HFFc6 (cell line): Measurements from ENCODE around the gene TTLL3. TPM values are rescaled to one million over a fixed set of nuclear protein-coding genes. Genes with fewer than 3 reads are reported as not detected.

Source experiments
- DNase-seq: peaks from one replicate; pipeline ENCODE4 v3.0.0-alpha.2; 2018
- H3K27ac Mint-ChIP-seq: 2 replicates; pipeline ENCODE4 v1.8.0; 2020; ENCODE audit warnings: mild to moderate bottlenecking, mixed read lengths
- H3K27me3 Mint-ChIP-seq: 2 replicates; pipeline ENCODE4 v1.8.0; 2021; ENCODE audit warnings: mild to moderate bottlenecking, moderate library complexity, mixed read lengths; ENCODE audit not compliant: insufficient read depth
- H3K36me3 Mint-ChIP-seq: 2 replicates; pipeline ENCODE4 v1.8.0; 2021; ENCODE audit warnings: low read depth, mixed read lengths
- H3K4me1 Mint-ChIP-seq: 2 replicates; pipeline ENCODE4 v1.8.0; 2020; ENCODE audit warnings: low read depth, mixed read lengths
- H3K4me3 Mint-ChIP-seq: 2 replicates; pipeline ENCODE4 v1.8.0; 2020; ENCODE audit warnings: mild to moderate bottlenecking, moderate library complexity, mixed read lengths
- H3K9me3 Mint-ChIP-seq: 2 replicates; pipeline ENCODE4 v1.8.0; 2020; ENCODE audit warnings: mild to moderate bottlenecking, mixed read lengths
- long read RNA-seq: library from polyadenylated mRNA; unstranded; transcript quantifications from one replicate; pipeline ENCODE4 v2.0.0, GENCODE V29; 2019
- total RNA-seq, 6 experiments: library from RNA; stranded (reverse); fragmentation: NEBNext Ultra II Directional; extraction: Animal tissue kit (Norgen Biotek cat#: 25700); gene quantifications; 2 replicates in 1 of 6; 3 replicates in 5 of 6; pipeline ENCODE4 v1.2.3, GENCODE V29; 2021
- TF ChIP-seq, protein P1 (sequence below): fragments of 200-600 bp; sonication (generic); IDR thresholded peaks from 2 replicates; pipeline ENCODE4 v1.5.0; 2021; ENCODE audit warnings: antibody characterized with exemption, mild to moderate bottlenecking

The TTLL3 gene, protein sequence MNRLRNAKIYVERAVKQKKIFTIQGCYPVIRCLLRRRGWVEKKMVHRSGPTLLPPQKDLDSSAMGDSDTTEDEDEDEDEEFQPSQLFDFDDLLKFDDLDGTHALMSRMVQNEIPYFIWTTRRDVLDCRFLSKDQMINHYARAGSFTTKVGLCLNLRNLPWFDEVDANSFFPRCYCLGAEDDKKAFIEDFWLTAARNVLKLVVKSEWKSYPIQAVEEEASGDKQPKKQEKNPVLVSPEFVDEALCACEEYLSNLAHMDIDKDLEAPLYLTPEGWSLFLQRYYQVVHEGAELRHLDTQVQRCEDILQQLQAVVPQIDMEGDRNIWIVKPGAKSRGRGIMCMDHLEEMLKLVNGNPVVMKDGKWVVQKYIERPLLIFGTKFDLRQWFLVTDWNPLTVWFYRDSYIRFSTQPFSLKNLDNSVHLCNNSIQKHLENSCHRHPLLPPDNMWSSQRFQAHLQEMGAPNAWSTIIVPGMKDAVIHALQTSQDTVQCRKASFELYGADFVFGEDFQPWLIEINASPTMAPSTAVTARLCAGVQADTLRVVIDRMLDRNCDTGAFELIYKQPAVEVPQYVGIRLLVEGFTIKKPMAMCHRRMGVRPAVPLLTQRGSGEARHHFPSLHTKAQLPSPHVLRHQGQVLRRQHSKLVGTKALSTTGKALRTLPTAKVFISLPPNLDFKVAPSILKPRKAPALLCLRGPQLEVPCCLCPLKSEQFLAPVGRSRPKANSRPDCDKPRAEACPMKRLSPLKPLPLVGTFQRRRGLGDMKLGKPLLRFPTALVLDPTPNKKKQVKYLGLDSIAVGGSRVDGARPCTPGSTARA
- 10 to 100 TPM; 14.1 to 20.5 (median 16.0) TPM for total RNA-seq
- long read RNA-seq, partial matches to known transcripts: 0 of 4 reads
- long read RNA-seq, other reads (novel, unspliced or antisense): 4 of 4 reads

DNA sequence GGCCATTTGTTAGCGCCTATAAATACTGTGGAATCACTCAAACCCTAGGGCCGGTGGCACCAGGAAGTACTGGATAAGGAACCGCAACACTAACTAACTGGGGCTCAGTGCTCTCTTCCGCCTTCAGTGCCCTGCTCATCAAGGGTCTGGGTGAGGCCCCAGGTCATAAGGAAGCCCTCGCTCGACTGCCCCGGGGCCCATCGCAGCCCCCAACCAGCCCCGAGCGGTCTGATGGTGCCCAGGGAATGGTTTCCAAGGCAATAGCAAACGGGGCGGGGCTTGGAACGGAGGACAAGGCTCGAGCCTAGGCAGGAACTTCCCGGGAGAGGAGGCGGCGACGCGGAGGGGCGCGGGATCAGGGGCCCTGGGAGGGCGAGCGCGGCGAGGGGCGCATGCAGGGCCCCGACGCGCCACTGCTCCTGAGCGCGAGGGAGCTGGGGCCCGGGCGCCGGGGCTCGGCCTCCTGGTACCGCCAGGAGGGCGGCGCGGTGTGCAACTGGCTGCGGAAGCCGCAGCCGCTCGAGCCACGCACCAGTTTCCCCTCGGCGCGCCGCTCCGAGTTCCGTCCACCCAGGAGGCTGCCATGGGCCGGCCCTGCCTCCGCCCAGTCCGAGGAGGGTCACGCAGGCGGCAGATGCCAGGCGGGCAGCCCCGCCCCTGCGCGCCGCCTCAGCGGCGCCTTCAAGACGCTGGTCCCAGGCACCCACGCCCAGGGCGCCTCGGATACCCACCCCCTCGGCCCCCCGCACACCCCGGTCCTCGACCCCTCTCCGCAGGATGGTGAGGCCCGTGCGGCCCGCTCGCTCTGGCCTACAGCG is at the start of gene TTLL3:
TSS of gene TTLL3 (plus strand) at position 648 of the 818 bp plus-strand sequence. CDS start 400 bp downstream, outside the sequence.
- H3K9me3 Mint-ChIP-seq: no peaks in the 10 kb centered on the region
- H3K27ac Mint-ChIP-seq: peak within 1 kb of the TSS; percentile 97
- peak; percentile 48 for DNase-seq

DNA sequence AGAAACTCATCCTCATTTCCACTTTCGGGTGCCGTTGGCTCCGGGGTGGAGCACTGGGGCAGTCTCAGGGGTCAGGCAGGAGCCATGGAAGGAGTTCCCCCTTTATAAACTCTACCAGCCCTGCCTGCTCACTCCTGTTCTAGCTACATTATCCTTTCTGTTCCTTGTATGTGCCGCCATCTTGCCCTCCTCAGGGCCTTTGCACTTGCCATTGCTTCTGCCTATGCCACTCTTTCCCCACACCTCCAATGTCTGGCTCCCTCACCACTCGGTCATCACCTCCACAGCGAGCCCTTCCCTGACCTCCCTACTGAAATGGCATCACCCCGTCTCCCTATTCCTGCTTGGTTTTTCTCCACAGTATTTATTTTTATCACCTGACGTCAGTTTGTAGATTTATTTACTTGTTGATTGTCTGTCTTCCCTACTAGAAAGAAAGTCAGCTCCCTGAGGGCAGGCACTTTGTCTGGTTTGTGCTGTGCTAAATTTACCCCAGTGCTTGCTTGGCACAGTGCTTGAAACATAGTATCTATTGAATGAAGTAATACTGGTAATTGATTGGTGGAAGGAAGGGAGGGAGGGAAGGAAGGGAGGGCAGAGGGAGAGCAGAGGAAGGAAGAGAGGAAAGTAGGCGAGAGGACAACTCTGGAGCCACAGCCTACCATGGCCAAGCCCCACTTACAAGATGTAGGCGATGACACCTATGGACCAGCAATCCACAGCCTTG is 49.1 kb upstream of the TTLL3 start:
- H3K27ac Mint-ChIP-seq: no peak overlapping the region
- peaks cover 26% of the 10 kb centered on the region for H3K36me3 Mint-ChIP-seq
- H3K4me1 Mint-ChIP-seq: no peaks in the 10 kb centered on the region
- TF ChIP-seq, protein P1, sequence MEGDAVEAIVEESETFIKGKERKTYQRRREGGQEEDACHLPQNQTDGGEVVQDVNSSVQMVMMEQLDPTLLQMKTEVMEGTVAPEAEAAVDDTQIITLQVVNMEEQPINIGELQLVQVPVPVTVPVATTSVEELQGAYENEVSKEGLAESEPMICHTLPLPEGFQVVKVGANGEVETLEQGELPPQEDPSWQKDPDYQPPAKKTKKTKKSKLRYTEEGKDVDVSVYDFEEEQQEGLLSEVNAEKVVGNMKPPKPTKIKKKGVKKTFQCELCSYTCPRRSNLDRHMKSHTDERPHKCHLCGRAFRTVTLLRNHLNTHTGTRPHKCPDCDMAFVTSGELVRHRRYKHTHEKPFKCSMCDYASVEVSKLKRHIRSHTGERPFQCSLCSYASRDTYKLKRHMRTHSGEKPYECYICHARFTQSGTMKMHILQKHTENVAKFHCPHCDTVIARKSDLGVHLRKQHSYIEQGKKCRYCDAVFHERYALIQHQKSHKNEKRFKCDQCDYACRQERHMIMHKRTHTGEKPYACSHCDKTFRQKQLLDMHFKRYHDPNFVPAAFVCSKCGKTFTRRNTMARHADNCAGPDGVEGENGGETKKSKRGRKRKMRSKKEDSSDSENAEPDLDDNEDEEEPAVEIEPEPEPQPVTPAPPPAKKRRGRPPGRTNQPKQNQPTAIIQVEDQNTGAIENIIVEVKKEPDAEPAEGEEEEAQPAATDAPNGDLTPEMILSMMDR: no peak
- no peak overlapping the region for H3K4me3 Mint-ChIP-seq
- H3K27me3 Mint-ChIP-seq: peaks cover 6% of the 10 kb centered on the region
- no peaks in the 10 kb centered on the region for H3K9me3 Mint-ChIP-seq
- no peak for DNase-seq

More for the DNA sequence above, at the start of gene TTLL3:
- Mint-ChIP-seq H3K4me3 (peak within 1 kb of the TSS; percentile 89), H3K36me3 (peaks cover 22% of the 10 kb centered on the region), H3K27me3 (peaks cover 2% of the 10 kb centered on the region), H3K4me1 (peaks cover 47% of the 10 kb centered on the region)
- TF ChIP-seq, protein P1: no peak

DNA sequence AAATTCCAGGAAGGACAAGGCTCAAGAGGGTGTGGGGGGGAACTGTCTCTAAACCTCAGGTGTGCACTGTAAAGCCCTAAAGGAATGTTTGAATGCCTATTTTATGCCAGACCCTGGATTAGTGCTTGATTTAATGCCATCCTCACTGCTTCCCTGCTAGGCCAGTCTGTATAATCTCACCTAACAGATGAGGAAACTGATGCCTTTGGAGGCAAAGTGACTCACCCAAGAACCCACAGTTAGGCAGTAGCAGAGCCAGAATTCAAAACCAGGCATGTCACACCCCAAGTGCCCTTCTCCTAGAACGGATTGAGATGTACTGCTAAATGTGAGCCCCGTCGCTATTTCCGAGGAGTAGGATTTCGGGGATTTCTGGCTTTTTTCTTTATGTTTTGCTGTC is 48.1 kb upstream of the TTLL3 start:
- peaks cover 6% of the 10 kb centered on the region for H3K27me3 Mint-ChIP-seq
- no peak overlapping the region for H3K27ac Mint-ChIP-seq
- H3K4me1 Mint-ChIP-seq: peaks cover 4% of the 10 kb centered on the region
- TF ChIP-seq, protein P1: no peak
- H3K4me3 Mint-ChIP-seq: no peak overlapping the region
- peaks cover 29% of the 10 kb centered on the region for H3K36me3 Mint-ChIP-seq
- no peak for DNase-seq
- H3K9me3 Mint-ChIP-seq: no peaks in the 10 kb centered on the region

DNA sequence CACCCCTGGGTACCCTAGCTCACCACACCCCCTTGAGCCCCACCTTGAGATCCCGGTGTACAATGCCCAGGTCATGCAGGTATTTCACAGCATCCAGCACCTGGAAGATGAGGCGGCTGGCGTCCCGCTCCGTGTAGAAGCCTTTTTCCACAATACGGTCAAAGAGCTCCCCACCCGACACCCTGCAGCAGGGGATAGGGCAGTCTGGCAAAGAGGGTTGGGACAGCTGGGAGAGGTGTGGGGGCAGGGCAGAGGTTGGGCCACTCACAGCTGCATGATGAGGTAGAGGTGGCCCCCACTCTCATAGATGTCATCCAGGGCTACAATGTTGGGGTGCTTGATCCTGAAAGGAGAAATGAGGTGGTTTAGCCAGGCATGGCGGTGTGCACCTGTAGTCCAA is 47.2 kb upstream of the TTLL3 start:
- Mint-ChIP-seq H3K27ac (no peak overlapping the region), H3K36me3 (peaks cover 29% of the 10 kb centered on the region), H3K27me3 (peaks cover 6% of the 10 kb centered on the region), H3K9me3 (no peaks in the 10 kb centered on the region), H3K4me3 (no peak overlapping the region), H3K4me1 (peaks cover 14% of the 10 kb centered on the region)
- no peak for DNase-seq
- TF ChIP-seq, protein P1: no peak
